MG63 (cell line): ENCODE measurements around the gene PNPLA1. TPM values are rescaled to one million over a fixed set of nuclear protein-coding genes. Genes with fewer than 3 reads are reported as not detected.

Experiments
- DNase-seq: peaks from one replicate; pipeline ENCODE4 v3.0.0-alpha.2; 2020
- H3K27me3 ChIP-seq: fragments of 250-450 bp; sonication (Bioruptor Pico); 2 replicates; pipeline ENCODE4 v1.5.1; 2020; ENCODE audit warnings: mild to moderate bottlenecking, moderate library complexity
- H3K36me3 ChIP-seq: fragments of 250-450 bp; sonication (Bioruptor Pico); 2 replicates; pipeline ENCODE4 v1.5.1; 2020; ENCODE audit warnings: mild to moderate bottlenecking, moderate library complexity
- H3K4me3 ChIP-seq: fragments of 250-450 bp; sonication (Bioruptor Pico); 2 replicates; pipeline ENCODE4 v1.5.1; 2020; ENCODE audit warnings: mild to moderate bottlenecking, moderate library complexity
- H3K9me3 ChIP-seq: fragments of 250-450 bp; sonication (Bioruptor Pico); 2 replicates; pipeline ENCODE4 v1.5.1; 2020; ENCODE audit warnings: mild to moderate bottlenecking, moderate library complexity
- total RNA-seq: library from RNA; depleted of rRNA; stranded (reverse); fragments of >200 nt; shearing (Covaris generic); gene quantifications from 2 replicates; pipeline ENCODE4 v1.2.3, GENCODE V29; 2014; ENCODE audit warnings: low replicate concordance; rRNA removed

The PNPLA1 gene, protein sequence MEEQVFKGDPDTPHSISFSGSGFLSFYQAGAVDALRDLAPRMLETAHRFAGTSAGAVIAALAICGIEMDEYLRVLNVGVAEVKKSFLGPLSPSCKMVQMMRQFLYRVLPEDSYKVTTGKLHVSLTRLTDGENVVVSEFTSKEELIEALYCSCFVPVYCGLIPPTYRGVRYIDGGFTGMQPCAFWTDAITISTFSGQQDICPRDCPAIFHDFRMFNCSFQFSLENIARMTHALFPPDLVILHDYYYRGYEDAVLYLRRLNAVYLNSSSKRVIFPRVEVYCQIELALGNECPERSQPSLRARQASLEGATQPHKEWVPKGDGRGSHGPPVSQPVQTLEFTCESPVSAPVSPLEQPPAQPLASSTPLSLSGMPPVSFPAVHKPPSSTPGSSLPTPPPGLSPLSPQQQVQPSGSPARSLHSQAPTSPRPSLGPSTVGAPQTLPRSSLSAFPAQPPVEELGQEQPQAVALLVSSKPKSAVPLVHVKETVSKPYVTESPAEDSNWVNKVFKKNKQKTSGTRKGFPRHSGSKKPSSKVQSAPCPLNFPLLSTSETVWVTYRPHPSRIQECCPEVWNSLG
- total RNA-seq, result not detected in 2 replicates

DNA sequence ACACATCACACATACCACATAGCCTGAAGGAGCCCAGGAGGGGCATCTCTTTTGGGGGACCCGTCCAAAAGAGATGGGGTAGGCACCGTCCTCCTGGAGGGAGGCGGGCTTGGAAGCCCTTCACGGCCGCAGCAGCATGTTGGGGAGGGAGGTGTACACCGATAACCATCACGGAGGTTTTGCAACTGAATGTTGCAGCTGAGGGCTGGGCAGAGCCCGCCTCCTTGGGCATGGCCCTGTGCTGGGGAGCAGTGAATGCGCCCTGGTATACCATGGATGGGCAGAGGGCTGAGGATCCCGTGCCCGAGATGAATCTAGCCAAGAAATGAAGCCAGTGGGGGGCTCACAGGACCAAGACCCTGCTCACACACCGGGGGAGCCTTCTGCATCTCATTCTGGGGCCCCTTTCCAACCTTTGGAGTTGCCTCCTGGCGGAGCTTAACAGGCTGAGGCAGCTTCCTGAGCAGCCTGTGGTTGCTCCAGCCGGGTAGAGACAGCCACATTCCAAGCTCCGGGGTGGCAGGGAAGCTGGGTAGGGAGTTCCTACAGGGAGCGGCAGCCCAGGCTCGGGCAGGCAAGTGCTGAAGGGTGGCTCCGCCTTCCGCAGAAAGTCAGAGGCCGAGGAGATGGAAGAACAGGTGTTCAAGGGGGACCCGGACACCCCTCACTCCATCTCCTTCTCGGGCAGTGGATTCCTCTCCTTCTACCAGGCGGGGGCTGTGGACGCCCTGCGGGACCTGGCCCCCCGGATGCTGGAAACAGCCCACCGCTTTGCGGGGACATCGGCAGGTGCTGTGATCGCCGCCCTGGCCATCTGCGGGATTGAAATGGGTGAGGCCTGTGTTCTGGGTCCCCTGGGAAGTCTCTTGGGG is at the start of gene PNPLA1:
Gene PNPLA1, plus strand, starts transcription at position 227 of the 872 bp plus-strand sequence. Its CDS starts 400 bp downstream, at position 627.
- Histone ChIP-seq H3K36me3 (no peaks in the 10 kb centered on the region), H3K9me3 (no peaks in the 10 kb centered on the region), H3K4me3 (no peak within 1 kb of the TSS), H3K27me3 (no peaks in the 10 kb centered on the region)
- DNase-seq, result no peak

DNA sequence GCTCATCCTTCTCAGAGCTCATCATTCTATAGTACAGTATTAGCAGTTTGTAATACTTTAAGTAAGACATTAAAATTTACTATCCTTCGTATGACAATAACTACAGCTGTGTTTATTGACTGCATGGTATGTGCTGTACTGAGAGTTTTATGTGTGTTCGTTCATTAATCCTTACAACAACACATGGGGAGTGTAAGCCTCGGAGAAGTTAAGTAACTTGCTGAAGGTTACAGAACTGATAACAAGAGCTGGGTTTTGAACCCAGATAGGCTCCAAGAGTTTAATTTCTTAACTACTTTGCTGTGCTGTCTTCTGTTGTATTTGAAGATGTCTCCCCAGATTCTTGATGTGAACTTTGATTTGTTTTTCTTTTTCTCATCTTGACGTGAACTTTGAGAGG is 49.6 kb upstream of the PNPLA1 start:
- Histone ChIP-seq H3K4me3 (no peak overlapping the region), H3K9me3 (no peaks in the 10 kb centered on the region), H3K27me3 (no peaks in the 10 kb centered on the region), H3K36me3 (peaks cover 56% of the 10 kb centered on the region)
- DNase-seq, result no peak

DNA sequence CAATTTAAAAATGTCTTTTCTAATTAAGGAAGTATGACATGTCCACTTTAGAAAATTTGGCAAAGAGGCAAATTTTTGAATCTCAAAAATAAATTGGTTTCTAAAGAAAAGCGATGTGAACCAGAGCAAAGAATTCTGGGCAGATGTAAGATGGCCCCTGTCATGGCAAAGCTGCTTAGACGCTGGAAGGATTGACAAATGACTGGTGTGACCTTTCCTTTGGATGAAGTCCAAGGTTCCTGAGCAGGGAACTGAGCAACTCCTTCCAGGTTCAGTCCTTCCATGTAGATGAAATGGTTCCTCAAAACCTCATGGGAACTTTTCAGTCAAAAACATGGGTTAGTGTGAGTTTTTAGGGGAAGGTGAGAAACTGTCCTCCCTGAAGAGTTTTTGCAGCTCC is 48.2 kb upstream of the PNPLA1 start:
- Histone ChIP-seq H3K36me3 (peaks cover 52% of the 10 kb centered on the region), H3K9me3 (no peaks in the 10 kb centered on the region), H3K4me3 (no peak overlapping the region), H3K27me3 (no peaks in the 10 kb centered on the region)
- no peak for DNase-seq

DNA sequence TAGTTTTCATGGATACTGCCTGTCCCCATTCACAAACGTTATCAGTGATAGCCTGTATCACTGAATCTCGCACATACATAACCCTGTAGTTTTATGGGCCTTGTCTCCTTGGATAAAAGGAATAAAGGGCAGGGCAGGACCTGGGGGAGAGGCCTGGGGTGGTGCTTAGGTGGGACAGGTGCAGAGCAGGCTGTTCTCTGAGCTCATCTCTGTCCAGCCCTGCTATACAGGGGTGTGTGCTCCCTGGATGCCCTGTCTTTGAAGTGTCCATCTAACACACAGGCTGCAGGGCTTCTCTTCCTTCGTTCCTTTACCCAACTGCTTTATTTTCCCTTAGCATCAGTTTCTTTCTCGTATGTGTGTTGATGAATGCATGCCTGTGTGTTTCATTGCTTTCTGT is 46.9 kb upstream of the PNPLA1 start:
- no peaks in the 10 kb centered on the region for H3K9me3 ChIP-seq
- no peak overlapping the region for H3K4me3 ChIP-seq
- H3K36me3 ChIP-seq, result peaks cover 53% of the 10 kb centered on the region
- no peaks in the 10 kb centered on the region for H3K27me3 ChIP-seq
- DNase-seq, result no peak

DNA sequence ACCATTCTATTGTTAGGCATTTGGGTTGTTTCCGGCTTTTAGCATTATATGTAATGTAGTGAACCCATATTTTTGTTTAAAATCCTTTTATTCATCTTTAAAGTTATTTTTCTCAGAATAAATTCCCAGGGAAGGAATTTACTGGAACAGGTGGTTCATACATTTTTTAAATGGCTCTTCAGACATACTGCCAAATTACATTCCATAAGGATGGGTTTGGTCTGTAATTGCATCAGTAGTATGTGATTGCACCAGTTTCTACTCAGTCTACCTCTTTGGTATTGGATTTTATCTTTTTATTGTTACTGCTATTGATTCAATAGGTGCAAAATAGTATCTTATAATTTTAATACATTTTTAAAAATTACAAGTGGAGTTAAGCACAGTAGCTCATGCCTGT is 46.2 kb upstream of the PNPLA1 start:
- Histone ChIP-seq H3K27me3 (no peaks in the 10 kb centered on the region), H3K9me3 (no peaks in the 10 kb centered on the region), H3K4me3 (no peak overlapping the region), H3K36me3 (peaks cover 54% of the 10 kb centered on the region)
- DNase-seq, result no peak

DNA sequence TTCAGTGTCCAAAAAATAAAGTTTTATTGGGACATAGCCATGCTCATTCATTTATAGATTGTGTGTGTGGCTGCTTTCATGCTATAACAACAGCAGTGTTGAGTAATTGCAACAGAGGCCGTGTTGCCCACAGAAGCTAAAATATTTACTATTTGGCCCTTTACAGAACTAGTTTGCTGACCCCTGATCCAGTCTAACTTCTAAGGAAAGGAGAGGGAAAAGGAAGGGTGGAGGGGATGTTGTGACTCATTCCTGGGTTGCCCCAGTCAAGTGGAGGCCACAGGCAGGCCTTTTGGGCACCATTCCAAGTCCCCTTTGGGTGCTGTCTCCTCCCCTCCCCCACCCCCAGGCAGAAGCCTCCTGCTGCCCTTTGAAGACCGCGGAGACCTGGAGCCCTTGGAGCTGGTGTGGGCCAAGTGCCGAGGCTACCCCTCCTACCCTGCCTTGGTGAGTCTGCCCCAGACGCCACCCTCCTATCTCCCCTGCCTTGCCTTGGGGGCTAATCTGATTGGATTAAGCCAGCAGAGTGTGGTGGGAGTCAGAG is 44.9 kb upstream of the PNPLA1 start:
- H3K9me3 ChIP-seq, result no peaks in the 10 kb centered on the region
- no peaks in the 10 kb centered on the region for H3K27me3 ChIP-seq
- H3K4me3 ChIP-seq, result no peak overlapping the region
- H3K36me3 ChIP-seq, result peaks cover 50% of the 10 kb centered on the region
- no peak for DNase-seq

DNA sequence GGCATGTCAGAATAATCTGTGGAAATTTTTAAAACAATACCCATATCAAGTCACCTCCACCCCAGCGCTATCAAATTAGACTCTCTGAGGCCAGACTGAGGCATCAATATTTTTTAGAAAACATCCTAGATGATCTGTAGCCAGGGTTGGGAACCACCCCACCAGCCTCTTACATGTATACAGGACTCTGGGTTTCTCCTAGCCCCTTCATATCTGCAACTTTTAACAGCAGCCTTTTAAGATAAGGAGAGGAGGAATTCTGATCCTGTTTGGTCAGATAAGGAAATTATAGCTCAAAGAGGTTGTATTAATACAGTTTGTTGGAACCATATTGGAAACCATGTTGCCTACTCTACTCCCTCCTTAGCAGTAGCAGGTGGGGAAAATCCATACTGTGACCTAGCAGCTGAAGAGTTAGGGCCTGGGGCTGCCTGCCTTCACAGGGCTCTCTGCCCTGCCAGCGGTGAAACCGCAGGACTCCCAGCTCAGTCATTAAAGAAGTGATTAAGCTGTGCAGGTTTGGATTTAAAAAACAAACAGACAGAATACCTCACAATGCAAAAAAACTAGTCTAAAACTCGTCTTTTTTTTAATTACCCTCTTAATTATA is 43.3 kb upstream of the PNPLA1 start:
- no peaks in the 10 kb centered on the region for H3K27me3 ChIP-seq
- H3K36me3 ChIP-seq, result peaks cover 40% of the 10 kb centered on the region
- no peak for DNase-seq
- no peaks in the 10 kb centered on the region for H3K9me3 ChIP-seq
- no peak overlapping the region for H3K4me3 ChIP-seq

DNA sequence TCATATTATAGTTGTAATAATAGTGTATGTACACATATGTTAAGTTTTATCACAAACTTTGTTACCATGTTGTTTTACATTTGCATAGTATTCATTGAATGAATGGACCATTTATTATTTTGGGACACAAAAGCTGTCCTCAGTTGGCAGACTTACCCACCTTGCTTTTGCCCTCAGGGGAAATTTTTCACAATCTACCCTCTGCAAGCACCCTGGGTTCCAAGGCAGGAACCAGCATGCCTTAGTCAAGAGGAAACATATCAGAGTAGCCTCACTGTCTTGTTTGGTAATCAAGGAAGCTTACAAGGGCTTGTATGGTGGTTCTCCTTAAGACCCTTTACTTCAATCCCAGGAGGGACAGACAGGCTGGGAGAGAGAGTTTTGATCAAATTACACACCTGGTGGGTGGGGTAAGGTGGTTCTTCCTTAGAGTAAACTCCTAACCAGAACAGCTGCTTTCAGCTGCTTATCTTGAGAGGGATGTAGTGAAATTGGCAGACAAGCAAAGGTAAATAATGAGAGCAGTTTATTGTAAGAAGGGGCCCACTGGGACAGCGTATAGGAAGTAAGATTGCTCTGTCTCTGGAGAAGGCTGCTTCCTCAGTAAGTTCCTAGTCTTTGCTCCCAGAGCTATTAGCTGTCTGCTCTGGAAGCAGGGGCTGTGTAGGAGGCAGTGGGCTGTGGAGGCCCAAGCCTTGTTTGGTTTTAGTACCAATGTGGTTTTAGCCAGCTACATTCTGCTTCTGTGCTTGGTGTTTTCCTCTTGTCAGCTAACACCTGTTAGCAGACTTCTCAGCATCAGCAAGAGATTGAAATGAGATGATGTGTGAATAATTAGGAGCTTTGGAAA is 42.3 kb upstream of the PNPLA1 start:
- Histone ChIP-seq H3K9me3 (no peaks in the 10 kb centered on the region), H3K4me3 (no peak overlapping the region), H3K36me3 (peaks cover 36% of the 10 kb centered on the region), H3K27me3 (no peaks in the 10 kb centered on the region)
- no peak for DNase-seq

DNA sequence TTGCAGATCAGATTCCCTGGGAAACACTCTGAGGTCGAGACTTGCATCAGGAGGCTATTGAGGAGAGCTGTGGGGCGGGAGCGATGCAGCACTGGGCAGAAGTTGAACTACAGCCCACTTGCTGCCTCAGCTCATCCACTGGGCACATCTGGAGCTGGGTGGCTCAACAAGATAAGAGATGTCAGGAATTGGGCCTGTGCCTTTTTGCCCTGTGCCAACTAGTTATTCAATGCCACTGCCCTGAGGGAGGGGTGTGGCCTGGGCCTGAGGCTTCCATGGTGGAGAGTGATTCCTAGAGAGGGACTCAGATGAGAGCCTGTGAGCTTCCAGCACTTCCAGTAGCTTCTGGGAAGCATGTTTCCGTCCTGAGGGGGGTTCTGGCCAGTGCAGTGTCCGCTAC is 40.6 kb upstream of the PNPLA1 start:
- H3K9me3 ChIP-seq, result no peaks in the 10 kb centered on the region
- H3K4me3 ChIP-seq, result no peak overlapping the region
- DNase-seq, result no peak
- H3K27me3 ChIP-seq, result no peaks in the 10 kb centered on the region
- peaks cover 28% of the 10 kb centered on the region for H3K36me3 ChIP-seq

DNA sequence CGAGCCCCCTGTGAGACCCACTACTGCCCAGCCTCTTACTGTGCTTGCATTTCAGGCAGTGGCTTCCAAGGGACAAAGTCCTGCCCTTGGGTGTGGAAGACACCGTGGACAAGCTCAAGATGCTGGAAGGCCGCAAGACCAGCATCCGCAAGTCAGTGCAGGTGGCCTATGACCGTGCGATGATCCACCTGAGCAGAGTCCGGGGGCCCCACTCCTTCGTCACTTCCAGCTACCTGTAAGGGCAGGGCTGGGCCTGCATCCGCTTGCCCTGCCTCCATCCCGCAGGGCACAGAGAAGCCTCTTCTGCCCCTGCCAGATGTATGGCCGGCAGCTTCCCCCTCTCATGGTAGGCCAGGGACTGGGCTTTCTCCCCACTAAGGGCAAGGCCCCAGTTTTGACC is 39.5 kb upstream of the PNPLA1 start:
- no peaks in the 10 kb centered on the region for H3K27me3 ChIP-seq
- no peak overlapping the region for H3K4me3 ChIP-seq
- peaks cover 20% of the 10 kb centered on the region for H3K36me3 ChIP-seq
- no peak for DNase-seq
- no peaks in the 10 kb centered on the region for H3K9me3 ChIP-seq

DNA sequence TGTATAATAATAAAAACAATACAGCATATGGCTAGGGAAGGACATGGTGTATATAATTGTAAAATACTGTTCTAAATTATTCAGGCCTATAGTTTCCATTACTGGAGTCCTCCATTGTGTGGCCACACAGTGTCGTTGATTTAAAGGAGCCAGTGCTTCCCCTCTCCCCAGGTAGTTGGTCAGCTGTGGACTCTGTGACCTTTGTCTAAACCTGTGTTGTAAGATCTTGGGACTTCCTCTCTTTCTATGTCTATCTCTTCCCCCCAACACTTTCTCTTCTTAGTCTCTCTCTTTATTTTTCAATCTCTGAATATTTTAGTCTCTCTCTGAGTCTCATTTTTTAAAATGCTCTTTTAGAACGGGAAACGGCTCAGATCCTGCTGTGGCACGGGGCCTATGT is 37.7 kb upstream of the PNPLA1 start:
- Histone ChIP-seq H3K4me3 (no peak overlapping the region), H3K36me3 (peaks cover 9% of the 10 kb centered on the region), H3K27me3 (no peaks in the 10 kb centered on the region), H3K9me3 (no peaks in the 10 kb centered on the region)
- no peak for DNase-seq

DNA sequence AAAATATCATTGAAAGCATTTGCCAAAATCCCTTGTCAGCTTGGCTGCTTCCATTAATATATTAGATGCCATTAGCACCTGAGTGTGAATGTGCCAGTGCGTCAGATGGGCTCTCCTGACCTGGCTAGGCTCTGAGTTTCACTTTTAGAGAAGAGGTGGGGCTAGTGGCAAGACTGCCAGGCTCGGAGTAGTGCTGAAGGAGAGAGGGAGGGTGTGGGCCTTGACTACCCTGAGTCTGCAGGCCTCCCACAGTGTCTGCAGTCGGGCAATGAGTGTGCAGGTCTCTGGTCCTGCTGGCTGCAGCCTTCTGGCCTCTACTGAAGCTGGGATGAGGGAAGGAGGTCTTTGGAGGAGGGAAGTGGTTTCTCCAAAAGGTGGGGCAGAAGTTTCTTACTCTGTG is 34.6 kb upstream of the PNPLA1 start:
- H3K4me3 ChIP-seq, result no peak overlapping the region
- H3K36me3 ChIP-seq, result no peaks in the 10 kb centered on the region; the same call in 1 of the 2 replicates
- H3K9me3 ChIP-seq, result no peaks in the 10 kb centered on the region
- H3K27me3 ChIP-seq, result no peaks in the 10 kb centered on the region
- DNase-seq, result no peak

DNA sequence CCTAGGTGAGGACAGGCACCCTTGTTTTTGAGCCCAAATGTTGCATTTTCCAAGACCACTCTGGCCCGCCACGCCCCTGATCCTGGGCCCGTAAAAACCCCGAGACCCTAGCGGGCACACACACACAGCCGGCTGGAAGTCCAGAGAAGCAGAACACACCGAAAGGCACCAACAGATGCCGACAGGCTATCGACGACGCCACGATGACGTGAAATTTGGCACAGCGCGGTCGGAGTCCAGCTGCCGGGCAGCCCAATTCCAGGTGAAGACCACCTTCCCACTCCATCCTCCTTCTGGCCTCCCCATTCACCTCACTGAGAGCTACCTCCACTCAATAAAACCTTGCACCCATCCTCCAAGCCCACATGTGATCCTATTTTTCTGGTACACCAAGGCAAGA is 34.0 kb upstream of the PNPLA1 start:
- Histone ChIP-seq H3K36me3 (no peaks in the 10 kb centered on the region; the same call in 1 of the 2 replicates), H3K27me3 (no peaks in the 10 kb centered on the region), H3K9me3 (no peaks in the 10 kb centered on the region), H3K4me3 (no peak overlapping the region)
- DNase-seq, result no peak

DNA sequence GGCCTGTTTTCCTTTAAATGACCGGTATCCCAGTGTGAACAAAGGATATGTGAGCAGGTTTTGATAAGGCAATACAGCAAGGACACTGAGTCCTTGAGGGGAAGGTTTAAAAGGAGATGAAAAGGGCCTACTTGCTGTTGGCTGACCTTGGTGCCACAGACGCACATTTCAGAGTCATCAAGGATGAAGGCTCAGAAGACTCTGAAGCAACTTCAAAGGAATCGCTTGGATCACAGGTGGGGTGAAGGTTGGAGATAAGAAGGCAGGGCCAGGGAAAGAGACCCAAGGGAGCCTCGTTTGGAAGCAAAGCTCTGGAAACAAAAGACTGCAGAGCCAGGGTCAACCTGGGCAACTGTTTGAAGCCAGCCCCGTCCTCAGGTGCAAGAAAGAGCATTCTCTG is 30.1 kb upstream of the PNPLA1 start:
- DNase-seq, result no peak
- H3K36me3 ChIP-seq, result no peaks in the 10 kb centered on the region
- H3K27me3 ChIP-seq, result no peaks in the 10 kb centered on the region
- H3K4me3 ChIP-seq, result no peak overlapping the region
- H3K9me3 ChIP-seq, result no peaks in the 10 kb centered on the region

DNA sequence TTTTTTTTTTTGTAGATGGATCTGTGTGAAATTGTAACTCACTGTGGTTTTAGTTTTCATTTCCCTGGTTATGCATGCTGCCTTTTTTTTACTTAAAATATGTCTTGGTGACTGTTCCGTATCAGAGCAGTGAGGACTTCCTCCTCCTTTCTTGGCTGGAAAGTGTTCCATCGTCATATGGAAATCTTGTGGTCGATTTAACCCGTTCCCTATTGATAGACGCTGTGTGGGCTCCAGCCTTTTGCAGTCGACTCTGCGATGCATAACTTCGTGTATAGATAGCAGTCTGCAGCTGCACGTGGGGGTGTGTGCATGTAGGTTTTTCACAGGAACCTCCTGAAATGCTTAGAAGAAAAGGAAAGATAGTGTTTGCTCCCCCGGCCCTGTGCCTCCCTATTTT is 28.1 kb upstream of the PNPLA1 start:
- H3K9me3 ChIP-seq, result no peaks in the 10 kb centered on the region
- DNase-seq, result no peak
- no peaks in the 10 kb centered on the region for H3K27me3 ChIP-seq
- H3K36me3 ChIP-seq, result no peaks in the 10 kb centered on the region
- H3K4me3 ChIP-seq, result no peak overlapping the region

DNA sequence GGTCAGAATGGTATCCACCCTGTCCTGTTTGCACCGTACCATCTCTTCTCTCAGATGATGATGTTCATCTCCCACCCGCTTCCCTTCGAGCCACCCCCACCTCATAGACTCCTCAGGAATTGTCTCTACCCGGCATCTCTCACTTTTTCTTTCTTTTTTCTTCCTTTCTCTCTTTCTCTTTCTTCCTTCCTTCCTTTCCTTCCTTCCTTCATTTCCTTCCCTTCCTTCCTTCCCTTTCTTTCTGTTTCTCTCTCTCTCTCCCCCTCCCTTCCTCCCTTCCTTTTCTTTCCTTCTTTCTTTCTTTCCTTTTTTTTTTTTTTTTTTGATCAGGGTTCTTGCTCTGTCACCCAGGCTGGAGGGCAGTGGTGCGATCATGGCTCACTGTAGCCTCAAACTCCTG is 27.7 kb upstream of the PNPLA1 start:
- H3K4me3 ChIP-seq, result no peak overlapping the region
- no peaks in the 10 kb centered on the region for H3K9me3 ChIP-seq
- no peaks in the 10 kb centered on the region for H3K27me3 ChIP-seq
- no peaks in the 10 kb centered on the region for H3K36me3 ChIP-seq
- DNase-seq, result no peak
